Epithelial cell of esophagus (primary cell): Measurements from ENCODE around the gene KRTAP20-4.

ENCODE experiments used
- DNase-seq: peaks from one replicate; pipeline ENCODE4 v3.0.0; 2010; ENCODE audit warnings: low read depth
- H3K4me3 ChIP-seq: 2 replicates; pipeline ENCODE4 v1.5.1; 2011; ENCODE audit warnings: mild to moderate bottlenecking, low read length, control low read depth
- CTCF ChIP-seq: IDR thresholded peaks from 2 replicates; pipeline ENCODE4 v1.5.1; 2011; ENCODE audit warnings: low read depth, mild to moderate bottlenecking, low read length, control low read depth, inconsistent platforms; ENCODE audit not compliant: insufficient read depth; ENCODE audit errors: missing control alignments

KRTAP20-4 gene

GRCh38 chr21:30642564-30642963, 22.1 kb downstream of the KRTAP20-4 start, which contains the start of gene KRTAP20-3:
Gene KRTAP20-3 (plus strand): TSS chr21:30642864.
- no peak for TF ChIP-seq CTCF
- H3K4me3 ChIP-seq: no peak within 1 kb of the TSS
- no peak for DNase-seq

- no peak overlapping the region for H3K4me3 ChIP-seq
- no peak for DNase-seq
- TF ChIP-seq CTCF: no peak
Measured at GRCh38 chr21:30646904-30647414, 26.5 kb downstream of the KRTAP20-4 start.

- DNase-seq: no peak
- H3K4me3 ChIP-seq: no peak overlapping the region
- TF ChIP-seq CTCF: no peak
Measured at GRCh38 chr21:30652891-30653290, 32.5 kb downstream of the KRTAP20-4 start.

- H3K4me3 ChIP-seq: no peak overlapping the region
- TF ChIP-seq CTCF: no peak
- DNase-seq: no peak
Measured at GRCh38 chr21:30668776-30669175, 48.3 kb downstream of the KRTAP20-4 start.
